Mesendoderm (in vitro differentiated cells): ENCODE measurements around the gene PPP1R14C.

ENCODE experiments used
- DNase-seq: peaks from one replicate; pipeline ENCODE4 v3.0.0; 2013
- H2AK5ac ChIP-seq: 2 replicates; pipeline ENCODE4 v1.6.1; 2013; ENCODE audit warnings: low read length, inconsistent platforms
- H2BK120ac ChIP-seq: 2 replicates; pipeline ENCODE4 v1.6.1; 2013; ENCODE audit warnings: low read depth, mild to moderate bottlenecking, low read length, moderate library complexity, mixed read lengths
- H2BK15ac ChIP-seq: replicated peaks from 2 replicates; pipeline ENCODE4 v1.6.1; 2013; ENCODE audit warnings: low read depth, mild to moderate bottlenecking, moderate library complexity
- H2BK5ac ChIP-seq: 2 replicates; pipeline ENCODE4 v1.6.1; 2013; ENCODE audit warnings: low read length, inconsistent platforms
- H3K18ac ChIP-seq: 2 replicates; pipeline ENCODE4 v1.6.1; 2013; ENCODE audit warnings: mild to moderate bottlenecking, low read length, mixed read lengths
- H3K23ac ChIP-seq: one replicate; pipeline ENCODE4 v1.6.1; 2013; ENCODE audit warnings: low read length
- H3K27ac ChIP-seq: 2 replicates; pipeline ENCODE4 v1.5.1; 2013; ENCODE audit warnings: low read depth, mild to moderate bottlenecking, inconsistent platforms, low read length, moderate library complexity
- H3K27me3 ChIP-seq: 2 replicates; pipeline ENCODE4 v1.6.1; 2013; ENCODE audit warnings: low read length, control low read depth, mild to moderate bottlenecking, inconsistent platforms; ENCODE audit not compliant: insufficient read depth, poor library complexity
- H3K36me3 ChIP-seq: 2 replicates; pipeline ENCODE4 v1.6.1; 2013; ENCODE audit warnings: low read length, inconsistent platforms; ENCODE audit not compliant: control insufficient read depth, insufficient read depth
- H3K4ac ChIP-seq: one replicate; pipeline ENCODE4 v1.6.1; 2013; ENCODE audit warnings: low read depth, mild to moderate bottlenecking, low read length, moderate library complexity
- H3K4me1 ChIP-seq: 2 replicates; pipeline ENCODE4 v1.6.1; 2013; ENCODE audit warnings: low read depth, low read length, inconsistent platforms; ENCODE audit not compliant: control insufficient read depth
- H3K4me2 ChIP-seq: 2 replicates; pipeline ENCODE4 v1.6.1; 2013; ENCODE audit warnings: low read length
- H3K4me3 ChIP-seq: 2 replicates; pipeline ENCODE4 v1.5.1; 2013; ENCODE audit warnings: mild to moderate bottlenecking, low read length
- H3K56ac ChIP-seq: one replicate; pipeline ENCODE4 v1.6.1; 2013; ENCODE audit warnings: low read length
- H3K79me1 ChIP-seq: 2 replicates; pipeline ENCODE4 v1.6.1; 2013; ENCODE audit warnings: low read length, inconsistent platforms
- H3K79me2 ChIP-seq: 2 replicates; pipeline ENCODE4 v1.6.1; 2013; ENCODE audit warnings: mild to moderate bottlenecking, low read length; ENCODE audit not compliant: control insufficient read depth, insufficient read depth
- H3K9ac ChIP-seq: 2 replicates; pipeline ENCODE4 v1.6.1; 2013; ENCODE audit warnings: low read length, inconsistent platforms
- H4K5ac ChIP-seq: one replicate; pipeline ENCODE4 v1.6.1; 2013; ENCODE audit warnings: low read length
- H4K8ac ChIP-seq: one replicate; pipeline ENCODE4 v1.6.1; 2013; ENCODE audit warnings: low read depth, mild to moderate bottlenecking, control low read depth, low read length, moderate library complexity
- WGBS: extraction: QIAGEN DNeasy Blood & Tissue Kit; methylation state at CpG from one replicate; pipeline ENCODE4 v1.1.7; 2013; ENCODE audit warnings: low lambda C conversion rate, missing lambda C conversion rate; ENCODE audit not compliant: insufficient coverage; ENCODE audit errors: extremely low coverage; 5-methylcytosine and 5-hydroxymethylcytosine counted together

Gene PPP1R14C

GRCh38 chr6:150203871-150204545 is 61.2 kb downstream of the PPP1R14C start:
- Histone ChIP-seq H2BK15ac (no peak overlapping the region), H3K4me3 (no peak overlapping the region), H3K9ac (no peak overlapping the region), H3K4me1 (no peaks in the 10 kb centered on the region), H3K27me3 (no peaks in the 10 kb centered on the region), H3K36me3 (no peaks in the 10 kb centered on the region), H2BK120ac (no peak overlapping the region), H3K79me2 (no peaks in the 10 kb centered on the region), H3K4ac (no peak overlapping the region), H3K18ac (no peak overlapping the region), H3K79me1 (no peaks in the 10 kb centered on the region), H3K23ac (no peak overlapping the region), H3K4me2 (no peak overlapping the region), H3K56ac (no peak overlapping the region), H4K8ac (no peak overlapping the region), H3K27ac (no peak overlapping the region), H2BK5ac (no peak overlapping the region), H4K5ac (no peak overlapping the region), H2AK5ac (no peak overlapping the region)
- no peak for DNase-seq
- no CpG with 5 or more reads among the region's 22 CpGs for WGBS

- H3K4me2 ChIP-seq: no peak overlapping the region
- no CpG with 5 or more reads among the region's 9 CpGs for WGBS
Measured at GRCh38 chr6:150204705-150205472, 62.0 kb downstream of the PPP1R14C start.

DNA sequence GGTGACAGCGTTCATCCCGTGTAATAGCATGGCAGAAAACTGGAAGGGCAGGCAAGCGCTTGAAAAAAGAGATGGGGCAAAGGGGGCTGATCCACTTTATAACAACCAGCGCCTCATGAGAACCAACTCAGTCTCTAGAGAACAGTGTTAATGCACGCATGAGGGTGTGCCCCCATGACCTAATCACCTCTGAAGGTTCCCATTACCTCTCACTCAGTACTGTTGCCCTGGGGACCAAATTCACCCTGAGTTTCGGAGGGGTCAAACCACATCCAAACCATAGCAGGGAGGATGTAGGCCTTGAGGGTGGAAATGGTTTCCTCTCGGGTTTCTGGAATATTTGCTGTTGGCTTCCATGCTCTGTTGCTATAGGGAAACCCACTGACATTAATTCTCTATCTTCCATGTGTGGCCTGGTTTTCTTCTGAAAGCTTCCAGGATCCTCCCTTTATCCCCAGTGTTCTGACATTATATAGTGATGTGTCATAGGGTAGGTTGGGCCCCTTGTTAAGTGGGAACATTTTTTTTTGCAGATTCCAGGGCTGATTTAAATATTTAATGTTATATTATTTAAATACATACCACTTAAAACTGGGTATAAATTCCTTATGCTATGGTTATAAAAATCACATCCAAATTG is 65.2 kb downstream of the PPP1R14C start:
- H3K56ac ChIP-seq: no peak overlapping the region
- no peak overlapping the region for H3K4me3 ChIP-seq
- H3K4me1 ChIP-seq: no peaks in the 10 kb centered on the region
- H3K36me3 ChIP-seq: no peaks in the 10 kb centered on the region
- H3K79me2 ChIP-seq: no peaks in the 10 kb centered on the region
- H3K27me3 ChIP-seq: no peaks in the 10 kb centered on the region
- no CpG with 5 or more reads among the region's 7 CpGs for WGBS
- H4K8ac ChIP-seq: no peak overlapping the region
- DNase-seq: no peak
- H3K4me2 ChIP-seq: no peak overlapping the region
- no peak overlapping the region for H2BK5ac ChIP-seq
- H2BK15ac ChIP-seq: no peak overlapping the region
- H2AK5ac ChIP-seq: no peak overlapping the region
- no peak overlapping the region for H3K9ac ChIP-seq
- no peak overlapping the region for H3K23ac ChIP-seq
- no peak overlapping the region for H2BK120ac ChIP-seq
- no peak overlapping the region for H3K18ac ChIP-seq
- H3K4ac ChIP-seq: no peak overlapping the region
- H3K27ac ChIP-seq: no peak overlapping the region
- no peaks in the 10 kb centered on the region for H3K79me1 ChIP-seq
- no peak overlapping the region for H4K5ac ChIP-seq

More at GRCh38 chr6:150204705-150205472, 62.0 kb downstream of the PPP1R14C start:
- H4K5ac ChIP-seq: no peak overlapping the region
- H3K23ac ChIP-seq: peak overlapping the region; percentile 66
- DNase-seq: no peak
- no peak overlapping the region for H3K9ac ChIP-seq
- H3K27me3 ChIP-seq: no peaks in the 10 kb centered on the region
- no peak overlapping the region for H2AK5ac ChIP-seq
- H3K4me3 ChIP-seq: no peak overlapping the region
- no peak overlapping the region for H3K18ac ChIP-seq
- H2BK120ac ChIP-seq: no peak overlapping the region
- H3K27ac ChIP-seq: no peak overlapping the region
- no peak overlapping the region for H2BK15ac ChIP-seq
- H3K56ac ChIP-seq: no peak overlapping the region
- no peaks in the 10 kb centered on the region for H3K79me2 ChIP-seq
- H2BK5ac ChIP-seq: no peak overlapping the region
- H3K36me3 ChIP-seq: no peaks in the 10 kb centered on the region
- H4K8ac ChIP-seq: no peak overlapping the region
- no peak overlapping the region for H3K4ac ChIP-seq
- no peaks in the 10 kb centered on the region for H3K4me1 ChIP-seq
- H3K79me1 ChIP-seq: no peaks in the 10 kb centered on the region

DNA sequence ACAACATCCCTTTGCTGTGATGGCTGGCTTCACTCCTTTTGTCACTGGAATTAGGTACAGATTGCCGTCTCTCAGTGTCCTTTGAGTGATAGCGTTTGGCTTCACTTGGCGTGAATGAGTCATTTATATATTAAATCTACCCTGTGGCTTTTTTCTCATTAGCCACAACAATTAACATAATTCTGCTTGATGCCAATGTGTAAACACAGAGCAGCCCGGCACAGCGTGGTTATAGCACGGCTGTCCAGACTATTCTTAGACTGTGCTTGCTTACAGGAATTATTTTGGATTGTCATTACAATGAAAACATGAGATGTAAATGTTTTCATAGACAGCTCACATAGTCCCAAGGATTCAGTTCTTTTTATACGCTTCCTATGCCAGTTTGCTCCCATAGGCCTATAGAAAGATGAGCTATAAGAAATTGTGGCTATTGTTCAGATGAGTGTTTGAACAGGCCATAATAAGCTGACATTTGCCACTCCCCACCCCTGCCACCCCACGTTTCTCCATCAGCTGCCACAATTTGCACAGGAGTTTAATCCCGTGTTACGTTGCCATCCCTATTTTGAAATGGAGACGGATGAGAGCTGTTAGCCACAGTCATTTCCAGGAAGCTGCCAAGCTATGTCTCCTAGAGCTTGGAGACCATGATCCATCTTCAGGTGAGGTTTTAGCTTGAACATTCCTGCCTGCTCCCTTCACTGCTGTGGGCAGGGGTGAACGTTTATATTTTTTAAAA is 65.9 kb downstream of the PPP1R14C start:
- no peak overlapping the region for H3K27ac ChIP-seq

GRCh38 chr6:150209415-150209814 is 66.6 kb downstream of the PPP1R14C start:
- Histone ChIP-seq H4K5ac (no peak overlapping the region), H2AK5ac (no peak overlapping the region), H3K4me3 (no peak overlapping the region), H3K27ac (no peak overlapping the region), H3K4ac (no peak overlapping the region), H2BK5ac (no peak overlapping the region), H2BK15ac (no peak overlapping the region), H3K18ac (no peak overlapping the region), H2BK120ac (no peak overlapping the region), H4K8ac (no peak overlapping the region), H3K9ac (no peak overlapping the region), H3K79me1 (no peaks in the 10 kb centered on the region), H3K79me2 (no peaks in the 10 kb centered on the region), H3K23ac (no peak overlapping the region), H3K27me3 (no peaks in the 10 kb centered on the region), H3K36me3 (no peaks in the 10 kb centered on the region), H3K4me1 (no peaks in the 10 kb centered on the region), H3K4me2 (no peak overlapping the region), H3K56ac (no peak overlapping the region)
- DNase-seq: no peak
- whole genome bisulfite sequencing: 100% methylated on average over 2 of the region's 2 CpGs

More for the DNA sequence above, 65.9 kb downstream of the PPP1R14C start:
- Histone ChIP-seq H3K4me1 (no peaks in the 10 kb centered on the region), H3K79me2 (no peaks in the 10 kb centered on the region), H3K4me3 (no peak overlapping the region), H3K36me3 (no peaks in the 10 kb centered on the region), H3K9ac (no peak overlapping the region), H2BK120ac (no peak overlapping the region), H3K4me2 (no peak overlapping the region), H3K4ac (no peak overlapping the region), H4K8ac (no peak overlapping the region), H2BK15ac (no peak overlapping the region), H2BK5ac (no peak overlapping the region), H2AK5ac (no peak overlapping the region), H3K23ac (no peak overlapping the region), H4K5ac (no peak overlapping the region), H3K27me3 (no peaks in the 10 kb centered on the region), H3K18ac (no peak overlapping the region), H3K56ac (no peak overlapping the region), H3K79me1 (no peaks in the 10 kb centered on the region)
- WGBS: no CpG with 5 or more reads among the region's 12 CpGs
- no peak for DNase-seq
